ENCODE measurements around the gene LRRN2.

Gene LRRN2

GRCh38 chr1:204662530-204662929 lies 23.0 kb downstream of the LRRN2 start:
- no peak for DNase-seq (ENCODE audit: low read depth in 2 of 2)

GRCh38 chr1:204660509-204660908 lies 25.0 kb downstream of the LRRN2 start:
- DNase-seq (ENCODE audit: low read depth in 2 of 2) = no peak

GRCh38 chr1:204659056-204659455 lies 26.5 kb downstream of the LRRN2 start:
- no peak for DNase-seq (ENCODE audit: low read depth in 2 of 2)

GRCh38 chr1:204658295-204658694 lies 27.2 kb downstream of the LRRN2 start:
- DNase-seq (ENCODE audit: low read depth in 2 of 2) = no peak

- no peak for DNase-seq (ENCODE audit: low read depth in 2 of 2)
Observed at GRCh38 chr1:204653590-204654340, 31.8 kb downstream of the LRRN2 start.

- no peak for DNase-seq (ENCODE audit: low read depth in 2 of 2)
Observed at GRCh38 chr1:204652497-204652896, 33.0 kb downstream of the LRRN2 start.

- no peak for DNase-seq (ENCODE audit: low read depth in 2 of 2)
Observed at GRCh38 chr1:204651843-204652421, 33.6 kb downstream of the LRRN2 start.

- DNase-seq (ENCODE audit: low read depth in 2 of 2) = no peak
Observed at GRCh38 chr1:204650911-204651570, 34.5 kb downstream of the LRRN2 start.

GRCh38 chr1:204649721-204650521 lies 35.6 kb downstream of the LRRN2 start:
- DNase-seq (ENCODE audit: low read depth in 2 of 2) = no peak

GRCh38 chr1:204648576-204648975 lies 37.0 kb downstream of the LRRN2 start:
- DNase-seq (ENCODE audit: low read depth in 2 of 2) = no peak

GRCh38 chr1:204647805-204648153 lies 37.8 kb downstream of the LRRN2 start:
- DNase-seq (ENCODE audit: low read depth in 2 of 2) = no peak

GRCh38 chr1:204647114-204647804 lies 38.3 kb downstream of the LRRN2 start:
- no peak for DNase-seq (ENCODE audit: low read depth in 2 of 2)

GRCh38 chr1:204645666-204646065 lies 39.9 kb downstream of the LRRN2 start:
- no peak for DNase-seq (ENCODE audit: low read depth in 2 of 2)

GRCh38 chr1:204645251-204645650 lies 40.3 kb downstream of the LRRN2 start:
- DNase-seq (ENCODE audit: low read depth in 2 of 2) = no peak

GRCh38 chr1:204643503-204643902 lies 42.0 kb downstream of the LRRN2 start:
- no peak for DNase-seq (ENCODE audit: low read depth in 2 of 2)

- no peak for DNase-seq (ENCODE audit: low read depth in 2 of 2)
Observed at GRCh38 chr1:204641936-204642335, 43.6 kb downstream of the LRRN2 start.

GRCh38 chr1:204641455-204641854 lies 44.1 kb downstream of the LRRN2 start:
- no peak for DNase-seq (ENCODE audit: low read depth in 2 of 2)

GRCh38 chr1:204640578-204640977 lies 45.0 kb downstream of the LRRN2 start:
- no peak for DNase-seq (ENCODE audit: low read depth in 2 of 2)

GRCh38 chr1:204634260-204634910 lies 51.2 kb downstream of the LRRN2 start:
- DNase-seq (ENCODE audit: low read depth in 2 of 2) = no peak

- DNase-seq (ENCODE audit: low read depth in 2 of 2) = no peak
Observed at GRCh38 chr1:204633665-204634064, 51.9 kb downstream of the LRRN2 start.
